K562 (cell line): ENCODE results near the gene TAF5. TPM values are rescaled to one million over a fixed set of nuclear protein-coding genes. Genes with fewer than 3 reads are reported as not detected.

Experiments used
- CBFA2T3 ChIP-seq: fragments of 450-650 bp; IDR thresholded peaks from 2 replicates; pipeline ENCODE4 v1.6.1; 2017
- CEBPZ ChIP-seq: fragments of 150-350 bp; IDR thresholded peaks from 2 replicates; pipeline ENCODE4 v1.6.1; 2014; ENCODE audit warnings: low read depth, mild to moderate bottlenecking, low read length, borderline replicate concordance
- COPS2 ChIP-seq: fragments of 450-650 bp; conservative IDR thresholded peaks from 2 replicates; pipeline ENCODE4 v1.6.1; 2016; ENCODE audit warnings: mild to moderate bottlenecking, moderate library complexity
- CSDE1 ChIP-seq, 2 experiments: fragments of 450-650 bp; IDR thresholded peaks; 2 replicates each; pipeline ENCODE4 v1.6.1; 2016; ENCODE audit warnings: mild to moderate bottlenecking in 1 of 2
- DDX20 ChIP-seq: fragments of 450-650 bp; IDR thresholded peaks from 2 replicates; pipeline ENCODE4 v1.6.1; 2016; ENCODE audit warnings: missing genetic modification characterization, low read depth, mild to moderate bottlenecking, missing compliant biosample characterization, moderate library complexity
- HCFC1 ChIP-seq: IDR thresholded peaks from 2 replicates; pipeline ENCODE4 v1.6.1; 2012; ENCODE audit warnings: low read depth, low read length, improper control_type of control experiment
- HINFP ChIP-seq: fragments of 450-650 bp; conservative IDR thresholded peaks from 2 replicates; pipeline ENCODE4 v1.6.1; 2016; ENCODE audit warnings: missing genetic modification characterization, low read depth, mild to moderate bottlenecking, control low read depth, missing compliant biosample characterization
- MNT ChIP-seq, 2 experiments: fragments of 450-650 bp; conservative IDR thresholded peaks; 2 replicates each; pipeline ENCODE4 v1.6.1; 2017; ENCODE audit warnings: mild to moderate bottlenecking in 2 of 2, moderate library complexity in 2 of 2
- PHF20 ChIP-seq: fragments of 450-650 bp; IDR thresholded peaks from 2 replicates; pipeline ENCODE4 v1.6.1; 2018; ENCODE audit not compliant: partially characterized antibody
- POLR2H ChIP-seq: IDR thresholded peaks from 2 replicates; pipeline ENCODE4 v1.6.1; 2016; ENCODE audit warnings: missing genetic modification characterization, low read depth, mild to moderate bottlenecking, control low read depth, missing compliant biosample characterization, moderate library complexity
- RERE ChIP-seq: sonication (generic); formaldehyde crosslinking; IDR thresholded peaks from 2 replicates; pipeline ENCODE4 v1.8.0; 2023; ENCODE audit warnings: missing genetic modification reagents, mild to moderate bottlenecking, borderline replicate concordance
- ZBTB43 ChIP-seq: sonication (generic); formaldehyde crosslinking; IDR thresholded peaks from 2 replicates; pipeline ENCODE4 v1.8.0; 2023; ENCODE audit warnings: mild to moderate bottlenecking, missing genetic modification reagents
- ZNF239 ChIP-seq: fragments of 250-450 bp; sonication (Bioruptor Pico); IDR thresholded peaks from 2 replicates; pipeline ENCODE4 v1.4.0; 2020; ENCODE audit warnings: mild to moderate bottlenecking
- ZNF436 ChIP-seq: fragments of 250-450, 450-650 bp; sonication (Bioruptor Pico); formaldehyde crosslinking; IDR thresholded peaks from 2 replicates; pipeline ENCODE4 v1.7.0; 2020; ENCODE audit warnings: mild to moderate bottlenecking
- polyA plus RNA-seq, 8 experiments: library from polyadenylated mRNA; depleted of rRNA in 4 of 8; stranded (reverse) in 5 of 8; unstranded in 3 of 8; fragments of >200 nt; fragmentation: Nextera tagmentation in 2 of 8; fragmentation: Illumina TruSeq in 1 of 8; extraction: Ambion mirVana in 2 of 8; extraction: Trizol in 1 of 8; gene quantifications; 2 replicates each; pipeline versions ENCODE4 v1.2.1 to v1.2.3, GENCODE V29; 2011 to 2014; ENCODE audit warnings: inconsistent platforms in 1 of 8, missing spikeins in 1 of 8
- total RNA-seq, 7 experiments: library from RNA; depleted of rRNA in 6 of 7; stranded (reverse); fragments of >200 nt in 6 of 7; fragmentation: Illumina TruSeq in 2 of 7; extraction: Trizol in 2 of 7; gene quantifications; 2 replicates each; pipeline versions ENCODE4 v1.2.1 to v1.2.3, GENCODE V29; 2011 to 2021; ENCODE audit warnings: low replicate concordance in 1 of 7

TAF5 gene
- total and polyA plus RNA-seq, 9 of the 15 experiments (the other 6 are each of a cell fraction or from before 2014, with no cell fraction given): 4.2 to 11.9 (median 9.3) TPM

GRCh38 chr10:103350517-103351260, 17.1 kb upstream of the TAF5 start, which contains the start of gene PCGF6 (continued):
- no peak for TF ChIP-seq CEBPZ
- TF ChIP-seq PHF20: no peak
- TF ChIP-seq ZNF436 (CRISPR knock-in tag): no peak
- no peak for TF ChIP-seq CSDE1 (IDR thresholded peaks at IDR 0.05)
- no peak for TF ChIP-seq CBFA2T3
- TF ChIP-seq RERE: no peak
- no peak for TF ChIP-seq COPS2
- TF ChIP-seq MNT (conservative IDR thresholded peaks at IDR 0.05): no peak; a peak in 1 of 4 replicates
- TF ChIP-seq ZNF239 (CRISPR knock-in tag): no peak
- TF ChIP-seq POLR2H (tag): no peak
- no peak for TF ChIP-seq HINFP
- peak; percentile 84 for TF ChIP-seq HCFC1
- no peak for TF ChIP-seq ZBTB43
- no peak for TF ChIP-seq DDX20 (tag)
